HG02885 (cell line): ENCODE results near the gene TUBB2B.
"Not testable (repeated sequence)": the region's sequence is repeated elsewhere in the genome, so short reads cannot be mapped to it uniquely, and the experiment has no call there.

Experiments used
- ATAC-seq: cut with Tn5 transposase; IDR thresholded peaks from one replicate; pipeline ENCODE4 v1.9.1; 2021; ENCODE audit warnings: mild to moderate bottlenecking; ENCODE audit not compliant: unreplicated experiment, poor library complexity

The TUBB2B gene

GRCh38 chr6:3214898-3215297 lies 12.6 kb downstream of the TUBB2B start:
- no peak for ATAC-seq

GRCh38 chr6:3213334-3213695 lies 14.1 kb downstream of the TUBB2B start:
- no peak for ATAC-seq

- no peak for ATAC-seq
Observed at GRCh38 chr6:3212261-3212660, 15.2 kb downstream of the TUBB2B start.

GRCh38 chr6:3211681-3212080 lies 15.8 kb downstream of the TUBB2B start:
- no peak for ATAC-seq

- no peak for ATAC-seq
Observed at GRCh38 chr6:3210024-3210610, 17.3 kb downstream of the TUBB2B start.

GRCh38 chr6:3209114-3210023 lies 18.1 kb downstream of the TUBB2B start:
- ATAC-seq: peak; percentile 58

- ATAC-seq: no peak
Observed at GRCh38 chr6:3208775-3209113, 18.7 kb downstream of the TUBB2B start.

GRCh38 chr6:3208098-3208774 lies 19.2 kb downstream of the TUBB2B start:
- ATAC-seq: no peak

- no peak for ATAC-seq
Observed at GRCh38 chr6:3206339-3207015, 21.0 kb downstream of the TUBB2B start.

GRCh38 chr6:3205913-3206312 lies 21.5 kb downstream of the TUBB2B start:
- no peak for ATAC-seq

- no peak for ATAC-seq
Observed at GRCh38 chr6:3204921-3205320, 22.5 kb downstream of the TUBB2B start.

GRCh38 chr6:3202999-3203696 lies 24.3 kb downstream of the TUBB2B start:
- no peak for ATAC-seq

GRCh38 chr6:3201388-3201787 lies 26.1 kb downstream of the TUBB2B start:
- ATAC-seq: no peak

GRCh38 chr6:3200682-3201081 lies 26.8 kb downstream of the TUBB2B start:
- no peak for ATAC-seq

GRCh38 chr6:3199382-3199781 lies 28.1 kb downstream of the TUBB2B start:
- no peak for ATAC-seq

- ATAC-seq: not testable (repeated sequence)
Observed at GRCh38 chr6:3197734-3198133, 29.7 kb downstream of the TUBB2B start.

GRCh38 chr6:3196770-3197169 lies 30.7 kb downstream of the TUBB2B start:
- no peak for ATAC-seq

GRCh38 chr6:3195695-3196497 lies 31.6 kb downstream of the TUBB2B start:
- no peak for ATAC-seq

- ATAC-seq: no peak
Observed at GRCh38 chr6:3195420-3195694, 32.1 kb downstream of the TUBB2B start.
